ENCODE results near the gene BRMS1.

DNA sequence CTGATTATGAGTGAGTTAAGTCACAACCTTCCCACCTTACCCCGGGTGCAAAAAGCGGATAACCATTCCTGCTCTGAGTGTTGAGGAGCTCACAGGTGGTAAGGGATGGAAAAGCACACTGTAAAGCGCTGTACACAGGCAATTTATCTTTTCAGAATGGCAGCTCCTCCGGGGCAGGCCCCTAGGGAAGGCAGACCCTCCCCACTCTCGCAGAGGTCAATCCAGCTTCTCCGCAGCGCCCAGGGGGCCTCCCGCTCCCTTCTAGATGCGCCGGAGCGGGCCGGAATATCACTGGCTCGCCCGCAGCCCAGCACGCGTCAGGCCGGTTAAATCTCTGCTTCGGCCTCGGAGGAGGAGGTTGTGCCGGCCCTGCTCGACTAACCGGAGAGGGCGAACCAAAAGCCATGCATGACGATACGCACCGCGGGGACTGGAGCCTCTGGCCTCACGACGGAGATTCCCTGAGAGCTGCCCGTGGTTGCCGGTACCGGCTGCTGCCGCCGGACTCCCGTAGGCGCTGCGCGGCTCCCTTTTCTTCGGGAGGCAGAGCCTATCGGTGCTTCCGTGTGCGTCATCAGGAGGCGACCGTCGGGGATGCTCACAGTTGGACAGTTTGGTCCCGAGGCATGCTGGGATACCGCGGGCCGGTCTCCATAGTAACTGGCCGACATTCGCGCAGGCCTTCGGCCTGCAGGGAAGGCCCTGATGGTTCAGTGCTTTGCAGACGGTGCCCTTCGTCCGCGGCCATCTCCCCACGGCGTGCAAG is at the start of gene BRMS1:
- TF ChIP-seq POLR2AphosphoS5 (IDR thresholded peaks at IDR 0.05; ENCODE audit: borderline replicate concordance, low read depth, low read length) (peak; percentile 88), EZH2 (IDR thresholded peaks at IDR 0.05) (no peak), FOXP2 (optimal IDR thresholded peaks at IDR 0.05; ENCODE audit: control extremely low read depth, extremely low read length, insufficient read depth) (no peak)

Data from SK-N-MC (cell line).